Activated CD4-positive, CD25-positive, alpha-beta regulatory T cell (primary cell): Measurements from ENCODE around the gene FANCD2OS.
"Not testable (repeated sequence)": the region's sequence is repeated elsewhere in the genome, so short reads cannot be mapped to it uniquely, and the experiment has no call there.

Experiments
- DNase-seq, 4 experiments: peaks; one replicate each; lab custom pipeline; 2025; lab: John Stamatoyannopoulos, UW

Gene FANCD2OS

DNA sequence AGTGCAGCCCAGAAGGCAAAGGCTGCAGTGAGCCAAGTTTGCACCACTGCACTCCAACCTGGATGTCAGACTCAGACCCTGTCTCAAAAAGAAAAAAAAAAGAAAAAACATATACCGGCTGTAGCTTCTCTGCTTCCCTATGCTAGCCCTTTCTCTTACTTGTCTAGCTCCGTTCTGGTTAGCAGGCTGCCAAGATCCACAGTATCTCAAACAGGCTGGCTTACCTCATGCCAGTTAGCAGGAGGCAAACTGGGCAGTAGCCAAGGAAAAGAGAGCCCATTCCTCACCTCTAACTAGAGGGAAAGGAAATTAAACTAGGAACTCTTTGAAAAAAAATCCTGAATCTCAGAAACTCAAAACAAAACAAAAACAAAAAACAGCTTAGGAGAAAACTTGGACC, 16.7 kb downstream of the FANCD2OS start:
- not testable (repeated sequence) for DNase-seq

DNA sequence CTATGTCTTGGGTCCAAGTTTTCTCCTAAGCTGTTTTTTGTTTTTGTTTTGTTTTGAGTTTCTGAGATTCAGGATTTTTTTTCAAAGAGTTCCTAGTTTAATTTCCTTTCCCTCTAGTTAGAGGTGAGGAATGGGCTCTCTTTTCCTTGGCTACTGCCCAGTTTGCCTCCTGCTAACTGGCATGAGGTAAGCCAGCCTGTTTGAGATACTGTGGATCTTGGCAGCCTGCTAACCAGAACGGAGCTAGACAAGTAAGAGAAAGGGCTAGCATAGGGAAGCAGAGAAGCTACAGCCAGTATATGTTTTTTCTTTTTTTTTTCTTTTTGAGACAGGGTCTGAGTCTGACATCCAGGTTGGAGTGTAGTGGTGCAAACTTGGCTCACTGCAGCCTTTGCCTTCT, 17.3 kb downstream of the FANCD2OS start:
- DNase-seq: not testable (repeated sequence)

DNA sequence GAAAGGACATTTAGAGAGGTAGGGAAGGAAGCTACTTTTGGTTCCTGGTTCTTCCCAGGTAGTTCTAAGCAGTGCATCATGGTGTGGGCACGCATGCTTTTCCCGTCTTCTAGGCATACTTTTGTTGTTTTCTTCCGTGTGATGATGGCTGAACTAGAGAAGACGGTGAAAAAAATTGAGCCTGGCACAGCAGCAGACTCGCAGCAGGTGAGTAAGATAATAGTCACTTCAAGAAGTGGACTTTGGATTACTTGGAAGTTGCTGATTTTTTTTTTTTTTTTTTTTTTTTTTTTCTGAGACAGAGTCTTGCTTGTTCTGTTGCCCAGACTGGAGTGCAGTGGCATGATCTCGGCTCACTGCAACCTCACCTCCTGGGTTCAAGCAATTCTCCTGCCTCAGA, 17.9 kb downstream of the FANCD2OS start:
- no peak for DNase-seq

DNA sequence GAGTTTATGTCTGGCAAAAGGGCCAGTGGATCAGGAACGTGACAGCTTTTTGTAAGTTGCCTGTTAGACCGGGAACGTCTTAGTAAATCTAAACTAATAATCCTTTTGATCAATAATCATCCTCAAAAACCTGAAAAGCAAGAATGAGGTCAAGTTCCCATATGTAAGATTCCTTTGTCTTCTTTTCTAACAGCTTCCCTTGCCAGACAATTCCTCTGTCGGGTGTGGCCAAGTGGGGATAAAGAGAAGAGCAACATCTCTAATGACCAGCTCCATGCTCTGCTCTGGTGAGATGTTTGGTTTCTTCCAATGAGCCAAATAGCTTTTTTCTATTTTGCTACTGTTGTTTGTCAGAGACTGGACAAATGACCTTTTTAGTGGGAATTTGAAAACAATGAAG, 19.8 kb downstream of the FANCD2OS start:
- no peak for DNase-seq

DNA sequence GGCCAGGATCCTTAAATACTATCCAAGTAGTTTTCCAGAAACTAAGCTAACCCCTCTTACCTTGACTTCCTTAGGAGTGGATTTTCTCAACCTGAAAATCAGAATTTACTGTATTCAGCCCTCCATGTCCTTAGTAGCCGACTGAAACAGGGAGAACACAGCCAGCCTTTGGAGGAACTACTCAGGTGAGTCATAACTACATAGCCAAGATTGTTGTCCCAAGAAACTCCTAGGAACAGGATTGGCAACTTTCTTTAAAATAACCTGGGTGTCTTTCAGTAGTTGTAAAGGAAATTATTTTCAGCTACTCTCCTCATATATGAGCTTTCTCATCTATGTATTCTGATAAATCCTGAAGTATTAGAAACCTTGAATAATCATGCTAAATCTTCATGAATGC, 22.3 kb downstream of the FANCD2OS start:
- DNase-seq: no peak

DNA sequence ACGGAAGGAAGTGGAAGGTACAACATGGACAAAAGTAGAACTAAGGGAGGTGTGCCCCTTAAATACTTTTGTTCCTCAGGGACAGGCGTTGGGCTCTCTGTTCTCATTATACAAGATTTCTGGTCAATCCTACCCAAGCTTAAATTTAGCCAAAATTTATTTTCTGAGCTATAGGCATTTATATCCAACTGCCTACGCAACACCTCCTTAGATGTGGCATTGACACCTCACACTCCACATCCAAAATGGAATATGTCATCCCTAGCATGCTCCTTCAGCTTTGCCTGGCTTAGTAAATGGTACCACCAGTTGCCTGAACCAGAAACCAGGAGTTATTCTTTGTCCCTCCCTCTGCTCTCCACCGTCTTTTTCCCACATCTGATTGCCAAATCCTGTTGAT, 26.2 kb downstream of the FANCD2OS start:
- DNase-seq: no peak

DNA sequence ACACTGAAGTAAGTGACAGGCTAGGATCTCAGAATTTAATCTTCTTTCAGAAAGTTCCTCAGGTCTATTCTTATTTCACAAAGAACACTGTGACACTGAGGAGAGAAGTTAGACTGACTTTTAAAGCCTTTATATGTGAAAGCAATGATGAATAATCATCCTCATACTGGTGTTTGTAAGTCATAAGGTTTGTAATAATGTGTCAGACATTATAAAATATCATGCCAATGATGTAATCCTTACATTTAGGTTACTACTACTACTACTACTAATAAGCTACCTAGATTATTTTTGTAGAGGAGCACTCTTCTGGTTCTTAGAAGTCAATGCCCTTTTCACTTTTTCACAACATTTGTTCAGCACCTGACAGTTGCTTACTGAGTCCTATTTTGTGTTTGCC, 33.4 kb downstream of the FANCD2OS start:
- no peak for DNase-seq

DNA sequence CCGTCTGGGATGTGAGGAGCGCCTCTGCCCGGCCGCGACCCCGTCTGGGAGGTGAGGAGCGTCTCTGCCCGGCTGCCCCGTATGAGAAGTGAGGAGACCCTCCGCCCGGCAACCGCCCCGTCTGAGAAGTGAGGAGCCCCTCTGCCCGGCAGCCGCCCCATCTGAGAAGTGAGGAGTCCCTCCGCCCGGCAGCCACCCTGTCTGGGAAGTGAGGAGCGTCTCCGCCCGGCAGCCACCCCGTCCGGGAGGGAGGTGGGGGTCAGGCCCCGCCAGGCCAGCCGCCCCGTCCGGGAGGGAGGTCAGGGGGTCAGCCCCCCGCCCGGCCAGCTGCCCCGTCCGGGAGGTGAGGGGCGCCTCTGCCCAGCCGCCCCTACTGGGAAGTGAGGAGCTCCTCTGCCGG, 38.0 kb downstream of the FANCD2OS start:
- not testable (repeated sequence) for DNase-seq

DNA sequence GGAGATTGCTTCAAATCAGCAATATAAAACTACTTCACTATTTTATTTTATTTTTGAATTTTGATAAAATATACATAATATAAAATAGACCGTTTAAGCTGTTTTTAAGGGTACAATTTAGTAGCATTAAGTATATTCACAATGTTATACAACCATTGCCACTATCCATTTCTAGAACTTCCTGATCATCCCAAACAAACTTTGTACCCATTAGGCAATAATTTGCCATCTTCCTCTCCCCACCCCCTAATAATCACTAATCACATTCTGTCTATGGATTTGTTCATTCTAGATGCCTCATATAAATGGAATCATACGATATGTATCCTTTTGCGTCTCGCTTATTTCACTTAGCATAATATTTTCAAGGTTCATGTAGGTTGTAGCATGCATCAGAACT, 53.0 kb downstream of the FANCD2OS start:
- no peak for DNase-seq
